Esophagus muscularis mucosa (tissue), 4 donors: ENCODE data around the gene ERICH6. TPM values are rescaled to one million over a fixed set of nuclear protein-coding genes. Genes with fewer than 3 reads are reported as not detected.

Source experiments
- DNase-seq: peaks from one replicate; pipeline ENCODE4 v3.0.0-alpha.2; 2017; ENCODE audit errors: extremely low spot score
- H3K27ac ChIP-seq, 4 donors: fragments of 200-600 bp; sonication (generic); replicated peaks in 1 of 4; 1 replicate in 3 of 4; 2 replicates in 1 of 4; pipeline ENCODE4 v1.5.1; 2016 to 2019; ENCODE audit warnings: mild to moderate bottlenecking in 1 of 4
- H3K27me3 ChIP-seq, 4 donors: fragments of 200-600 bp; sonication (generic); one replicate each; pipeline versions ENCODE4 v1.5.1 to v1.6.0; 2016 to 2019
- H3K36me3 ChIP-seq, 4 donors: fragments of 200-600 bp; sonication (generic); one replicate each; pipeline ENCODE4 v1.5.1; 2016 to 2019
- H3K4me1 ChIP-seq, 4 donors: fragments of 200-600 bp; sonication (generic); one replicate each; pipeline ENCODE4 v1.5.1; 2016 to 2019
- H3K4me3 ChIP-seq, 4 donors: fragments of 200-600 bp; sonication (generic); 1 replicate in 2 of 4; 2 replicates in 2 of 4; pipeline ENCODE4 v1.5.1; 2016 to 2019; ENCODE audit warnings: mild to moderate bottlenecking in 4 of 4, moderate library complexity in 1 of 4
- H3K9me3 ChIP-seq, 4 donors: fragments of 200-600 bp; sonication (generic); 1 replicate in 3 of 4; 2 replicates in 1 of 4; pipeline ENCODE4 v1.5.1; 2016 to 2019
- CTCF ChIP-seq, 3 experiments: fragments of 200-600 bp in 2 of 3; fragments of 450-650 bp in 1 of 3; sonication (generic) in 2 of 3; IDR thresholded peaks; one replicate each; pipeline ENCODE4 v1.5.1; 2017 to 2019; ENCODE audit warnings: antibody characterized with exemption in 3 of 3, mild to moderate bottlenecking in 2 of 3, moderate library complexity in 1 of 3
- EP300 ChIP-seq: sonication (generic); formaldehyde crosslinking; IDR thresholded peaks from one replicate; pipeline ENCODE4 v1.6.1; 2017; ENCODE audit warnings: antibody characterized with exemption
- POLR2A ChIP-seq: fragments of 450-650 bp; IDR thresholded peaks from one replicate; pipeline ENCODE4 v1.6.1; 2017; ENCODE audit warnings: antibody characterized with exemption, moderate library complexity, mild to moderate bottlenecking, low read depth
- POLR2AphosphoS5 ChIP-seq, 2 donors: sonication (generic); formaldehyde crosslinking; IDR thresholded peaks; one replicate each; pipeline ENCODE4 v1.6.1; 2017; ENCODE audit warnings: antibody characterized with exemption in 2 of 2
- WGBS: methylation state at CpG from one replicate; pipeline ENCODE4 v1.1.5; 2018; 5-methylcytosine and 5-hydroxymethylcytosine counted together
- intact Hi-C: fragments of 100-400 bp; cut with DNase I; formaldehyde crosslinking; loops from one replicate; pipeline ENCODE4 v1.15.1; 2023
- total RNA-seq, 4 donors: library from RNA; depleted of rRNA; stranded (reverse); fragments of >200 nt; gene quantifications; one replicate each; pipeline versions ENCODE4 v1.1.0 to v1.2.1, GENCODE V29; 2016

The ERICH6 gene
- total RNA-seq, 4 donors from 2014 or later, result not detected

- TF ChIP-seq POLR2AphosphoS5 (IDR thresholded peaks at IDR 0.05) (no peak), POLR2A (no peak), EP300 (no peak), CTCF (IDR thresholded peaks at IDR 0.05) (no peak)
- 84% methylated on average over 5 of the region's 5 CpGs for WGBS
- Histone ChIP-seq H3K9me3 (no peaks in the 10 kb centered on the region), H3K4me3 (no peak overlapping the region), H3K4me1 (no peaks in the 10 kb centered on the region), H3K36me3 (no peaks in the 10 kb centered on the region), H3K27me3 (no peaks in the 10 kb centered on the region), H3K27ac (no peak overlapping the region)
- no peak for DNase-seq
- intact Hi-C loops, result no loop called here
Observed at GRCh38 chr3:150639262-150639661, 64.5 kb downstream of the ERICH6 start.

GRCh38 chr3:150636258-150636657 lies 67.5 kb downstream of the ERICH6 start:
- 97% methylated on average over 5 of the region's 5 CpGs for WGBS
- H3K4me1 ChIP-seq, result no peaks in the 10 kb centered on the region
- TF ChIP-seq POLR2A (no peak), CTCF (IDR thresholded peaks at IDR 0.05) (no peak), EP300 (no peak), POLR2AphosphoS5 (IDR thresholded peaks at IDR 0.05) (no peak)
- H3K27me3 ChIP-seq, result no peaks in the 10 kb centered on the region
- H3K9me3 ChIP-seq, result no peaks in the 10 kb centered on the region
- H3K27ac ChIP-seq, result no peak overlapping the region
- intact Hi-C loops, result no loop called here
- no peak overlapping the region for H3K4me3 ChIP-seq
- H3K36me3 ChIP-seq, result peaks cover 0 to 6% (median 6%) of the 10 kb centered on the region in 4 donors
- no peak for DNase-seq

GRCh38 chr3:150635526-150635925 lies 68.2 kb downstream of the ERICH6 start:
- no peaks in the 10 kb centered on the region for H3K9me3 ChIP-seq
- H3K27me3 ChIP-seq, result no peaks in the 10 kb centered on the region
- DNase-seq, result no peak
- 94% methylated on average over 1 of the region's 1 CpG for WGBS
- no peak overlapping the region for H3K27ac ChIP-seq
- no peak overlapping the region for H3K4me3 ChIP-seq
- intact Hi-C loops, result no loop called here
- H3K4me1 ChIP-seq, result no peaks in the 10 kb centered on the region
- no peak for TF ChIP-seq POLR2A
- TF ChIP-seq EP300, result no peak
- no peak for TF ChIP-seq POLR2AphosphoS5 (IDR thresholded peaks at IDR 0.05)
- no peak for TF ChIP-seq CTCF (IDR thresholded peaks at IDR 0.05)
- peaks cover 6 to 13% (median 10%) of the 10 kb centered on the region in 4 donors for H3K36me3 ChIP-seq

- Histone ChIP-seq H3K27me3 (no peaks in the 10 kb centered on the region), H3K27ac (no peak overlapping the region), H3K9me3 (no peaks in the 10 kb centered on the region), H3K4me1 (no peaks in the 10 kb centered on the region), H3K4me3 (no peak overlapping the region), H3K36me3 (peaks cover 8 to 15% (median 11%) of the 10 kb centered on the region in 4 donors)
- TF ChIP-seq CTCF (IDR thresholded peaks at IDR 0.05) (no peak), EP300 (no peak)
- WGBS, result 66% methylated on average over 6 of the region's 6 CpGs
- no peak for DNase-seq
- intact Hi-C loops, result no loop called here
Observed at GRCh38 chr3:150635076-150635475, 68.6 kb downstream of the ERICH6 start.

- WGBS, result 89% methylated on average over 4 of the region's 7 CpGs
- Histone ChIP-seq H3K4me1 (peaks cover 0 to 5% (median 0%) of the 10 kb centered on the region in 4 donors), H3K27me3 (no peaks in the 10 kb centered on the region), H3K36me3 (peaks cover 16 to 44% (median 31%) of the 10 kb centered on the region in 4 donors), H3K27ac (no peak overlapping the region), H3K9me3 (no peaks in the 10 kb centered on the region), H3K4me3 (no peak overlapping the region)
- TF ChIP-seq EP300, result no peak
- no peak for TF ChIP-seq POLR2AphosphoS5 (IDR thresholded peaks at IDR 0.05)
- TF ChIP-seq CTCF (IDR thresholded peaks at IDR 0.05), result no peak
- TF ChIP-seq POLR2A, result no peak
- intact Hi-C loops, result no loop called here
- DNase-seq, result no peak
Observed at GRCh38 chr3:150631515-150632221, 72.1 kb downstream of the ERICH6 start.
